GM19328 (cell line): Measurements from ENCODE around the gene NDFIP1.
"Not testable (repeated sequence)": the region's sequence is repeated elsewhere in the genome, so short reads cannot be mapped to it uniquely, and the experiment has no call there.

Experiments
- ATAC-seq: cut with Tn5 transposase; IDR thresholded peaks from one replicate; pipeline ENCODE4 v1.9.1; 2021; ENCODE audit warnings: mild to moderate bottlenecking, moderate library complexity; ENCODE audit not compliant: unreplicated experiment

Gene NDFIP1

DNA sequence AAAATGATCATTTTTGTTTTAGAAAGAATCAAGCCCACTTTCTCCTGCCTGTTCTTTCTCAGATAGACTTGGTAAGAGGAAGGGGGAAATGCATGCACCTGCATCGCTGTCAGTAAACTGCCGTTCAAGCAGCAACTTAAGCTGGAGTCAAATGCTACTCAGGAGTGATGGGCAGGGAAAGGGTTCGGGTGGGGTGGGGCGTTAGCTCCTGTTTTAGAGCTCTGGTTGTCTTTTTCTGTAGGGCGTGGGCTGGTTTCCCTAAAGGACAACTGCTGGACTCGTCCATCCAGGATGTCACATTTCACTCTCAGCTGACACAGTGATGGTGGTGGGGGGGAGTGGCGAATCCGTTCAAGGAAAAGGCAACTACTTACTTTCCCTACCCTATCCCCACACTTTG, 75.0 kb downstream of the NDFIP1 start:
- ATAC-seq = no peak

DNA sequence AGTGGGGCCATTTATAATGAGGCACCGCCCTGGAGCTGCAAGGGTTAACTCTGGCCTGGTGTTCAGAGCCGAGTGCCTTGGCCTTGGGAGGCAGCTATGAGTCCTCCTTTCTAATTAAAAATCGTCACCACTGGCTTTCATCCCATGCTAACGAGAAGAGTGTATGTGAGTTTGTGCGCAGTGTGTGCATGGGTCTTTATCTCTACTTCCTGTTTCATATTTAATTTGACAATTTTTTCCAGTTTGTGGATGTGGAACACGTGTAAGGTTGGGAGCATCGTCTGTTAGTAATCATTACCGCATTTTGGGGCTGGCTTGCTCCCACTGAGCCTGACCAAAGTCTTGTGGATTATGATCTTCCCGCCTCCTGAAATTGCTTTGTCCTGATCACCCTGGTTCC, 76.4 kb downstream of the NDFIP1 start:
- ATAC-seq = no peak

DNA sequence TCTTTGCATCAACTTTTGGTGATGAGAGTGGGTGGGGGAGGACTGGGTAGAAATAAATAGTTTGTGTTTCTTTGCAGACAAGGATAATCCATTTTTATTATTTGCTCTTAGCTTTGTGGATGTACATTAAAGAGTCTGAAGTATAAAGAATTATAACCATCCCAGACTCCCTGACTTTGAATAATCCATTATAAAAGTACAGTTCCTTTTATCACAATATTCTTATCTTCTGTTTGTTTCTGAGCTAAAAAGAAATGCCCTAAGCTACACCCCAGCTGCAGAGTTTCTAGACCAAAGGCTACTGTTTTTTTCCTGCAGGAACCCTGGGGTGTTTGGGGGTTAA, 77.9 kb downstream of the NDFIP1 start:
- ATAC-seq = no peak

DNA sequence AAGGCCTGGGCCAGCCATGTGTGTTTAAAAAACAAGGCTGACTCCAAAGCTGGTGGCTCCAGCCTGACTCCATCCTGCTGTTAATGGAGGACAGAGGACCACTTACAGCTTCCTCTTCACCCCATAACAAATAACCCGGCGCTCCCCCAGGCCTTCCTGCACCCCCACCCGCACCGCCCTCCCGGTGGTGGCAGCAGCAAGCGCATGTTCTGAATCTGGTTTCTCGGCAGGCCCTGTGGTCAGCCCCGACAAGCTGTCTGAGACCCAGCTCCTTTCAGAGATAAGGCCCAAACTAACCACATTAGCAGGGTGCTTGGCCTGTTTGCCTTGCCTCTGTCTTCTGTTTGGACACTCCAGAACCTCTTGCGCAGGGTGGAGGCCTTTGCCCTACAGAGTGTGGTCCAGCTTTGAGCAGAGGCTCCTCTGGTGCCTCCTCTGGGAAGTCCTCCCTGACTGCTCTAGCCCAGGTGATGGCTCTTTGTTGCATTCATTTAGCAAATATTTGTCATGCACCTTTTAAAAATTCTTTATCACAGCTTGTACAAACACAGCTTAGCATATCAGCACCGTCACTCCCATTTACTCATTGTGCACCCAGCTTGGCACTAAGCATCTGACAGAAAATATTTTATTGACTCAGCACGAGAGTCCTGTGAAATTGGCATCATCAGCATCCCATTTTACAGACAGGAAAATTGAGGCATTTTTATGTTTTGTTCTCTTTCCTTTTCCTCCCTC, 78.4 kb downstream of the NDFIP1 start:
- ATAC-seq = no peak

DNA sequence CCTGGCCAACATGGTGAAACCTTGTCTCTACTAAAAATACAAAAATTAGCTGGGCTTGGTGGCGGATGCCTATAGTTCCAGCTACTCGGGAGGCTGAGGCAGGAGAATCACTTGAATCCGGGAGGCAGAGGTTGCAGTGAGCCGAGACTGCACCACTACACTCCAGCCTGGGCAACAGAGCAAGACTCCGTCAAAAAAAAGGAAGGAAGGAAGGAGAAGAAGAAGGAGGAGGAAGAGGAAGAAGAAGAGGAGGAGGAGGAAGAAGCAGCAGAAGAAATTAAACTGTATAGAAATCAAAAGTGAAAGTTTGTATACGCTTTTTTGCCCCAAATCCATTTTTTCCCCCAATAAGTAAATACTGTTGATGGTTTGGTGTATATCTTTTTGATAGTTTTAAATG, 80.1 kb downstream of the NDFIP1 start:
- not testable (repeated sequence) for ATAC-seq

DNA sequence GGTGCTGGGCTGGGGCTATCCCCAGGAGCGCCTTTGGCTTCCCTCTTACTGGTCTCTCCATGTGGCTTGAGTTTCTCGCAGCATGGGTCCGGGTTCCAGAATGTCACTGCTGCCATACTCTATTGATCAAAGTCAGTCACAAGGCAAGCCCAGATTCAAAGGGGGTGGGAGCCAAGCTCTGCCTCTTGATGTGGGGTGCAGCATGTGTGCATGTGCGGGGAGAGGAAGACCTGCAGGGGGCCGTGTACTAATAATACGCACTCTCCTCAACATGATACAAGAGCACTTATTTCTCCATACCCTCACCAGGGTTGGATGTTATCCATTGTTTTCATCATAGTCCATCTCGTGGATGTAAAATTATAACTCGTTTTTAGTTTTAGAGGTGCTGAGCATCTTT, 81.2 kb downstream of the NDFIP1 start:
- no peak for ATAC-seq

DNA sequence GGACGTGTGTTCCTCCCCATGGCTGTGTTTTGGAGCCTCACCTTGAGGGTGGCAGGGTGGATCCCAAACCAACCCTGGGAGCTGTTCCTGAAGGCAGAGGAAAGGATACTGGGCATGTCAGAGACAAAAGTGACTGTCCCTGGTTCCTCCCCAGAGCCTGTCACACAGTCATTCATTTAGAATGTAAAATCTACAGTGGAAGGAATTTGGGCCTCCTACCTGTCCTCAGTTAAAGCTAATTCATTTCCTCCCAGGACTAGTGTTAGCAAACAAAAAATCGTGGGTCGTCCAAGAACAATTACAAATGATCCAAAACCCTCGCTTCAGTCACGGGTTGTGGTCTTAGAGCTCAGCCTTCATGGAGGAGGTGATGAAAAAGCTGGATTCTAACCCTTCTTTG, 83.2 kb downstream of the NDFIP1 start:
- ATAC-seq = no peak

DNA sequence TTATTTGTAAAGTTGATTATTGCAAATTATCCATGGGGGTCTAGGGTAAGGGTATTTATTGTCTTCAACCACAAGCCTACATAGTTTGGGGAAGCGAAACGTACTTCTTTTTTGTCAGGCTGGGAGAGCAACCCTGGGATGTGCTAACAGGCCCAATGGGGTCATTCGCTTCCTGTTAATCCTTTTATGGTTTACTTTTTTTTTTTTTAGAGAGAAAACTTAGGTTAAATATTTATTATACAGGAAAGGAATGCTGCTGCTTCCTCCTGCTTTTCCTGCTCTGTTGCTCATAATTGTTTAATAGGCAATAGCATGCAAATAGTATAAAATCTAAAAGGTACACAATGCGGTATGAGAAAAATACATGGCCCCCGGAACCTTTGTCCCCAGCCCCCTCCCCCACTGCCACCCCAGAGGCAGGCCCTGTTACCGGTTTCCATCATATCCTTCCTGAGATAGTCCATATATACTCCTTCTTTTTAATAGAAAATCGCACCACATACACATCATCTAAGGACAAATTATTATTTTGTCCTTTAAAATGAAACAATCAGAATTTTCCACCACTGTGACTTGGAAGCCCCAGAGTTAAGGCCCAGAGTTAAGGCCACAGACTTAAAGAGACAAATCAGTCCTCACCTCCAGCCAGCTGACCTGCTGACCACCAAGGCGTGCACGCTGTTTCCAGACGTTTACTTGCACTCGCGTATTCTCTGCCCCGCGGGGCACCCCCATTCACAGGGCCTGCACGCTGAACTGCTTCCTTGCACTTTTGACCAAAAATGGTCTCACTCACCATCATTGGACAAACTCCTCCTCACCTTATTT, 83.9 kb downstream of the NDFIP1 start:
- no peak for ATAC-seq

DNA sequence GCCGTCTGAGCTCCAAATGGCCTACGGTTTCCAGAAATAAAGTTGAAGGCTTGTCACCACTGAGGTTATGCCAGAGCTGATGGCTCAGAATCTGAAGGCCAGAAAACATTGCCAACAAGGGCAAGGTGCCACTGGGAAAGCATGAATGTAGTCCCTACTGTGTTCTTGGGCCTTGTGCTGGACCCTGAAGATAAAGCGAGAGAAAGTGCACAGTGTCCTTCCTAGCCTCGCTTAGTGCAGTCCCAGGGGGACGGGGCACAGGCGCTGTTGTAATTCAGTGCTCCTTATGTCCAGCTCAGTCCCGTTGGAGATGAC, 84.5 kb downstream of the NDFIP1 start:
- ATAC-seq = no peak

DNA sequence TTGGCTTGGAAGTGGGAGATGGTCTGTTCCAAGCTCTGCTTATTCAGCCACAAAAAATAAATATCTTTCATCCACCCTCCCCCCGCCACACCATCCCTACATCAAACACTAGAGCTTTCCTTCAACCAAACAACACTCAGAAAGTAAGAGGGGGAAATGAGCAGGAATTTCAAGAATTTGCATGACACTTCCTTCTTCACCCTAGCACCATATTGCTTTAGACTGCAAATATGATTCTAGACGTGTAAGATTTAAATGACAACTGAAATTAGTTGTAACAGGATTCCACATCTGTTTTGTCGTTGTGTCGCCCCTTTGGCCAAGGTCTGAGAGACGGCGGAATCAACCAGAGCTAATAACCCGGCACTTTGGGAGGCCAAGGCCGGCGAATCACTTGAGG, 88.5 kb downstream of the NDFIP1 start:
- no peak for ATAC-seq

DNA sequence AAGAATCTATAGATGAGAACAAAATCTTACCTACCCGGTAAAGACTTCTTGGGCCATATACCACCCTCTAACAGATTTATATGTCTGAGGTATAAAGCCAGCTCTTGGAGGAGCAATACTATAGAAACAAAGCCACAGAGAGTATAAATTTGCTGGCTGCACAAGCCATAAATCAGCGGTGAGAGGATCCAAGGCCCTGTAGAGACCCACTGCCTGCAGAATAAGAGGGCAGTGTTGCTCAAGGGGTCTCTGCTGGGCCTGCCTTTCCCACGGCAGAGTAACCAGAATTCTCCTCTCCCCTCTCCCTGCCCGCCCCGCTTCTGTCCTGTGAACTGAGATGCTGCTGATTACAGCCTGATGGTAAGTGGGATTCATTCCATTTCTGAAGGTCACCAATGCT, 89.2 kb downstream of the NDFIP1 start:
- ATAC-seq = no peak

DNA sequence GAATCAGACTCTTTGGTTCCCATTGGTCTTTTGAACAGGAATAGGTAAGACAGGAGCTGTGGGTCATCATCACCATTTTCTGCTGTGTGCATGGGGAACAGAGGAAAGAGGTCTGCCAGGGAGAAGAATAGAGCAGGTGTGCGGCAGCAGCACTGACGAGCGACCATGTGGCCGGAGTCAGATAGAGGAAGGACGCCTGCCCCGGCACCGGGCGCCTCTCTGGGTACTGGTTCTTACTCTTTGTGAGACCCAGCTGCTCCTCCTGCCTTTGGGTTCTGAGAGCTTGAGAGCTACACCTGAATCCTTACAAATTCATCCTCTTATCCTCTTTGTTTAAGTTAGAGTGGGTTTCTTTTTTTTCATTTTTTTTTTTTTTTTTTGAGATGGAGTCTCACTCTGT, 90.8 kb downstream of the NDFIP1 start:
- ATAC-seq = no peak

DNA sequence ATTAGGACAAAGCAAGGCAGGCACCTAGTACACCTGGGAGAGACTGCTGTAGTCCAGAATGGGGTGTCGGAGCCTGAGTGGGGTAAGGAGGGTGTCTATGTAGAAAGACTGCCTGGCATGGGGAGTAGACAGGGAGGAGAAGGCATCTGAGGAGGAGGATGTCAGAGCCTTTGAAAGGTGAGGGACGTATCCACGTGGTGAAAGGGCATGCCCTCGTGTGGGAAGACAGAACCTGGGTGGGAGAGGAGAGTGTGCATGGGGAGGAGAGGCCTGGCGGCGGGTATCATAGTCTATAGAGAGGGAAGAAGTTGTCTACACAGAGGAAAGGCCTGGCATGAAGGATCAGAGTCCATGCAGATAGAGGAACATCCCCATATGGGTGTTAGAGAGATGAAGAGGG, 91.8 kb downstream of the NDFIP1 start:
- no peak for ATAC-seq

DNA sequence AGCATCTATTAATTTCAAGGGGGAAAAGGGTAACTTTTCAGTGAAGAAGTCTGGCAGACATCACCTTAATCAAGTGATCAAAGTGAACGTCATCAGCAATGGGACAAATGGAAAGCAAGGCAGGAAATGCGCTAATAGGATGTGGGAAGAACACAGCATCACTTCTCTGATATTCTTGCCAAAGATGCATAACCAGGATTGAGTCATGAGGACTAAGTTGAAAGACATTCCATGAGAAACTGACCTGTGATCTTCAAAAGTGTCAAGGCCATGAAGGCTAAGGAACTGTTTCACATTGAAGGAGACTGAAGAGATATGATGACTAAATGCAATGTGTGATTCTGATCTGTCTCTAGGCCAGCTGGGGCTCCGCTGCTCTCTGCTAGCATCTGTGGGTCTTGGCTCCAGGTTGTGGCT, 92.9 kb downstream of the NDFIP1 start:
- ATAC-seq = no peak

DNA sequence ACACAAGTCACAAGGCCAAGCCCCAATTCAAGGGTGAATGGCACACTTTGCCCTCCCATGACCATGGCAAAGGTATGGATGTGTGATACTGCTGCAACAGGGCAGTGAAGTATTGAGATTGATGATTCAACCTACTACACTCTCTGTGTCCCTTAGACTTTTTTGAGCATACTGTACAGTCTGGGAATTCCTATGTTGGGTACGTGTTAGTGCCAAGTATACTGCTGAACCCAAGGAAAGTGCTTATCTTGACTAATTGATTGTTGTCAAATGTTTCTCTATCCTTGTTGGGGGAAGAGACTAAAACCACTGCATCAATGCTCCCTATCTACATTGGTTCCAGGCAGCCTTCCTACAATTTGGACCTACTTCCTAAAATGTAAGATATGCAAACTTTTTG, 93.7 kb downstream of the NDFIP1 start:
- ATAC-seq = no peak
